Stomach (tissue), 9 donors: ENCODE results near the gene SPIC. TPM values are rescaled to one million over a fixed set of nuclear protein-coding genes. Genes with fewer than 3 reads are reported as not detected.

Source experiments
- DNase-seq, 2 donors: peaks; one replicate each; pipeline versions ENCODE4 v3.0.0 to v3.0.0-alpha.2; 2013 to 2019
- H3K27ac ChIP-seq, 5 donors: fragments of 200-600 bp in 4 of 5; sonication (generic) in 4 of 5; one replicate each; pipeline ENCODE4 v1.5.1; 2013 to 2019; ENCODE audit warnings: mild to moderate bottlenecking in 1 of 5, moderate library complexity in 1 of 5
- H3K27me3 ChIP-seq, 3 donors: fragments of 200-600 bp; sonication (generic); one replicate each; pipeline ENCODE4 v1.5.1; 2017 to 2019; ENCODE audit warnings: mixed run types in 1 of 3
- H3K36me3 ChIP-seq, 4 donors: fragments of 200-600 bp; sonication (generic); 1 replicate in 3 of 4; 2 replicates in 1 of 4; pipeline ENCODE4 v1.5.1; 2016 to 2019
- H3K4me1 ChIP-seq, 4 donors: fragments of 200-600 bp; sonication (generic); one replicate each; pipeline ENCODE4 v1.5.1; 2016 to 2019
- H3K4me3 ChIP-seq, 4 donors: fragments of 200-600 bp; sonication (generic) in 3 of 4; one replicate each; pipeline ENCODE4 v1.5.1; 2016 to 2019; ENCODE audit warnings: mild to moderate bottlenecking in 1 of 4
- H3K9me3 ChIP-seq, 4 donors: fragments of 200-600 bp; sonication (generic); one replicate each; pipeline ENCODE4 v1.5.1; 2016 to 2019
- CTCF ChIP-seq, 7 experiments: fragments of 450-650 bp in 4 of 7; fragments of 200-600 bp in 3 of 7; sonication (generic) in 3 of 7; IDR thresholded peaks; one replicate each; pipeline ENCODE4 v1.5.1; 2016 to 2019; ENCODE audit warnings: antibody characterized with exemption in 7 of 7, control low read depth in 2 of 7, mild to moderate bottlenecking in 1 of 7
- EP300 ChIP-seq: sonication (generic); formaldehyde crosslinking; IDR thresholded peaks from one replicate; pipeline ENCODE4 v1.6.1; 2017; ENCODE audit warnings: antibody characterized with exemption
- POLR2A ChIP-seq, 4 donors: fragments of 450-650 bp; IDR thresholded peaks; one replicate each; pipeline ENCODE4 v1.6.1; 2016; ENCODE audit warnings: antibody characterized with exemption in 4 of 4, control low read depth in 2 of 4, mild to moderate bottlenecking in 1 of 4, moderate library complexity in 1 of 4
- POLR2AphosphoS5 ChIP-seq, 3 donors: sonication (generic); formaldehyde crosslinking; IDR thresholded peaks; one replicate each; pipeline ENCODE4 v1.6.1; 2016; ENCODE audit warnings: antibody characterized with exemption in 3 of 3
- WGBS, 5 donors: extraction: QIAGEN DNeasy Blood & Tissue Kit in 3 of 5; methylation state at CpG; one replicate each; pipeline versions ENCODE4 v1.1.5 to v1.1.7; 2013 to 2018; 5-methylcytosine and 5-hydroxymethylcytosine counted together
- intact Hi-C: fragments of 100-400 bp; cut with DNase I; formaldehyde crosslinking; loops from one replicate; pipeline ENCODE4 v1.15.1; 2023; ENCODE audit warnings: low total_unique reads
- polyA plus RNA-seq, 3 donors: library from polyadenylated mRNA; stranded (reverse); fragments of 200-250 nt; gene quantifications; one replicate each; pipeline ENCODE4 v1.2.3, GENCODE V29; 2013
- small RNA-seq, 4 donors: library from RNA; depleted of rRNA; stranded (forward); fragments of <200 nt; gene quantifications; one replicate each; pipeline ENCODE3, GENCODE V24; 2016
- total RNA-seq, 5 donors: library from RNA; depleted of rRNA; stranded (reverse); fragments of >200 nt; gene quantifications; one replicate each; pipeline versions ENCODE4 v1.1.0 to v1.2.3, GENCODE V29; 2014 to 2016
- donor health status: healthy with polysubstance abuse.
- donor health status: Bipolar disorder and iron deficiency.
- donor health status: healthy.

SPIC gene
- total and polyA plus RNA-seq, 8 donors = 0.18 to 2.0 (median 0.58) TPM; not detected in 5

- no peak overlapping the region for H3K4me3 ChIP-seq
- WGBS, 5 donors = 23 to 35% (median 28%) methylated on average over 4 of the region's 4 CpGs
- no peak for TF ChIP-seq CTCF (IDR thresholded peaks at IDR 0.05)
- no peak for TF ChIP-seq POLR2AphosphoS5 (IDR thresholded peaks at IDR 0.05)
- no peak for TF ChIP-seq POLR2A (IDR thresholded peaks at IDR 0.05)
- no peak for TF ChIP-seq EP300
- peaks cover 10 to 19% (median 14%) of the 10 kb centered on the region in 4 donors for H3K4me1 ChIP-seq
- H3K9me3 ChIP-seq = no peaks in the 10 kb centered on the region
- no peaks in the 10 kb centered on the region for H3K27me3 ChIP-seq
- no peak overlapping the region for H3K27ac ChIP-seq
- DNase-seq = peak in 1 of 2 donors; percentile 80
- H3K36me3 ChIP-seq = no peaks in the 10 kb centered on the region
- intact Hi-C loops = no loop called here
Observed at GRCh38 chr12:101501410-101501995, 26.4 kb downstream of the SPIC start.

GRCh38 chr12:101521136-101521535, 46.0 kb downstream of the SPIC start:
- intact Hi-C loops = no loop called here
- no peaks in the 10 kb centered on the region for H3K36me3 ChIP-seq
- WGBS, 5 donors = 36 to 68% (median 44%) methylated on average over 1 of the region's 1 CpG
- H3K4me1 ChIP-seq = no peaks in the 10 kb centered on the region
- TF ChIP-seq POLR2AphosphoS5 (IDR thresholded peaks at IDR 0.05) (no peak), POLR2A (IDR thresholded peaks at IDR 0.05) (no peak), CTCF (IDR thresholded peaks at IDR 0.05) (no peak), EP300 (no peak)
- H3K4me3 ChIP-seq = no peak overlapping the region
- no peak for DNase-seq
- no peaks in the 10 kb centered on the region for H3K27me3 ChIP-seq
- H3K9me3 ChIP-seq = no peaks in the 10 kb centered on the region
- H3K27ac ChIP-seq = no peak overlapping the region

GRCh38 chr12:101527682-101528081, 52.5 kb downstream of the SPIC start:
- intact Hi-C loops = no loop called here
- Histone ChIP-seq H3K4me3 (no peak overlapping the region), H3K9me3 (no peaks in the 10 kb centered on the region), H3K36me3 (no peaks in the 10 kb centered on the region), H3K4me1 (no peaks in the 10 kb centered on the region), H3K27me3 (no peaks in the 10 kb centered on the region), H3K27ac (no peak overlapping the region)
- WGBS, 5 donors = 82 to 87% (median 85%) methylated on average over 10 of the region's 10 CpGs
- no peak for DNase-seq
- no peak for TF ChIP-seq POLR2AphosphoS5 (IDR thresholded peaks at IDR 0.05)
- TF ChIP-seq EP300 = no peak
- no peak for TF ChIP-seq CTCF (IDR thresholded peaks at IDR 0.05)
- no peak for TF ChIP-seq POLR2A (IDR thresholded peaks at IDR 0.05)

- H3K9me3 ChIP-seq = no peaks in the 10 kb centered on the region
- no peaks in the 10 kb centered on the region for H3K4me1 ChIP-seq
- 25 to 41% (median 29%) methylated on average over 2 of the region's 2 CpGs for WGBS, 5 donors
- H3K4me3 ChIP-seq = no peak overlapping the region
- DNase-seq = no peak
- TF ChIP-seq POLR2A (IDR thresholded peaks at IDR 0.05) (no peak), POLR2AphosphoS5 (IDR thresholded peaks at IDR 0.05) (no peak), EP300 (no peak), CTCF (IDR thresholded peaks at IDR 0.05) (no peak)
- intact Hi-C loops = no loop called here
- no peaks in the 10 kb centered on the region for H3K36me3 ChIP-seq
- no peaks in the 10 kb centered on the region for H3K27me3 ChIP-seq
- H3K27ac ChIP-seq = no peak overlapping the region
Observed at GRCh38 chr12:101536069-101536674, 61.0 kb downstream of the SPIC start.

Small RNA genes within 50 kb of the gene (small RNA-seq; reads per million reads assigned to genes)
- gene RF00019 = 0 reads per million in 4 donors
- 0 reads per million in 4 donors for gene RNA5SP367
- 0.30 to 0.39 (median 0.32) reads per million in 4 donors for gene RNU5E-5P

Other genes starting within 250 kb of the SPIC start
- gene UTP20, start 195.2 kb upstream of the SPIC start, total RNA-seq = 10 to 100 TPM in 3 of 5 donors, 1 to 10 TPM in 2; 1.8 to 23.2 (median 10.6) TPM
- gene UTP20, start 195.2 kb upstream of the SPIC start, polyA plus RNA-seq = 1 to 10 TPM; 1.4 to 1.7 (median 1.5) TPM
- gene ARL1, start 67.6 kb upstream of the SPIC start, total RNA-seq = 100 to 1,000 TPM in 1 of 5 donors, 10 to 100 TPM in 3, 1 to 10 TPM in 1; 9.4 to 131 (median 30.3) TPM
- gene ARL1, start 67.6 kb upstream of the SPIC start, polyA plus RNA-seq = 10 to 100 TPM; 23.3 to 33.8 (median 27.4) TPM
- gene MYBPC1, start 119.6 kb downstream of the SPIC start, total RNA-seq = 1 to 10 TPM in 2 of 5 donors, under 1 TPM in 1, not detected in 2; 0.45 to 8.8 (median 6.6) TPM
- 1 to 10 TPM in 2 of 3 donors, under 1 TPM in 1; 0.31 to 2.1 (median 1.4) TPM for gene MYBPC1, start 119.6 kb downstream of the SPIC start, polyA plus RNA-seq
- 100 to 1,000 TPM in 2 of 5 donors, 10 to 100 TPM in 3; 71.9 to 618 (median 94.5) TPM for gene CHPT1, start 222.3 kb downstream of the SPIC start, total RNA-seq
- 10 to 100 TPM; 34.2 to 53.9 (median 47.2) TPM for gene CHPT1, start 222.3 kb downstream of the SPIC start, polyA plus RNA-seq